Measurements from ENCODE around the gene PRG3.

Gene PRG3

GRCh38 chr11:57380975-57381374, at the start of gene PRG3:
Gene PRG3 (minus strand): TSS chr11:57381150. CDS start chr11:57380708, 442 bp downstream.
- no peak for DNase-seq

- no peak for DNase-seq
Measured at GRCh38 chr11:57429946-57430345, 49.0 kb upstream of the PRG3 start.

GRCh38 chr11:57428643-57429042, 47.7 kb upstream of the PRG3 start:
- DNase-seq: no peak

GRCh38 chr11:57427727-57428082, 46.8 kb upstream of the PRG3 start:
- no peak for DNase-seq

- peak; percentile 87 for DNase-seq
Measured at GRCh38 chr11:57426929-57427726, 46.2 kb upstream of the PRG3 start, which contains the start of gene SLC43A3. Gene SLC43A3 (minus strand): TSS chr11:57427121. CDS start chr11:57426172, 949 bp downstream.

GRCh38 chr11:57426439-57426928, 45.5 kb upstream of the PRG3 start:
- no peak for DNase-seq

- DNase-seq: no peak
Measured at GRCh38 chr11:57425565-57426438, 44.9 kb upstream of the PRG3 start.

- DNase-seq: peak; percentile 89
Measured at GRCh38 chr11:57424792-57425564, 44.0 kb upstream of the PRG3 start.

GRCh38 chr11:57424137-57424791, 43.3 kb upstream of the PRG3 start:
- no peak for DNase-seq

GRCh38 chr11:57422669-57423068, 41.7 kb upstream of the PRG3 start:
- DNase-seq: no peak

- DNase-seq: no peak
Measured at GRCh38 chr11:57421805-57422204, 40.9 kb upstream of the PRG3 start.

GRCh38 chr11:57421066-57421465, 40.1 kb upstream of the PRG3 start:
- no peak for DNase-seq

- DNase-seq: no peak
Measured at GRCh38 chr11:57419146-57419545, 38.2 kb upstream of the PRG3 start.

GRCh38 chr11:57418131-57418530, 37.2 kb upstream of the PRG3 start:
- DNase-seq: no peak

- DNase-seq: no peak
Measured at GRCh38 chr11:57417056-57417455, 36.1 kb upstream of the PRG3 start.

- no peak for DNase-seq
Measured at GRCh38 chr11:57416436-57416835, 35.5 kb upstream of the PRG3 start.

- DNase-seq: no peak
Measured at GRCh38 chr11:57414612-57415212, 33.8 kb upstream of the PRG3 start.

GRCh38 chr11:57413681-57414080, 32.7 kb upstream of the PRG3 start:
- no peak for DNase-seq

GRCh38 chr11:57410287-57410686, 29.3 kb upstream of the PRG3 start:
- DNase-seq: no peak

- no peak for DNase-seq
Measured at GRCh38 chr11:57409321-57410100, 28.6 kb upstream of the PRG3 start.

GRCh38 chr11:57408771-57409170, 27.8 kb upstream of the PRG3 start:
- no peak for DNase-seq

All from KG1 (cell line).